ENCODE measurements around the gene OAS1.

Gene OAS1

DNA sequence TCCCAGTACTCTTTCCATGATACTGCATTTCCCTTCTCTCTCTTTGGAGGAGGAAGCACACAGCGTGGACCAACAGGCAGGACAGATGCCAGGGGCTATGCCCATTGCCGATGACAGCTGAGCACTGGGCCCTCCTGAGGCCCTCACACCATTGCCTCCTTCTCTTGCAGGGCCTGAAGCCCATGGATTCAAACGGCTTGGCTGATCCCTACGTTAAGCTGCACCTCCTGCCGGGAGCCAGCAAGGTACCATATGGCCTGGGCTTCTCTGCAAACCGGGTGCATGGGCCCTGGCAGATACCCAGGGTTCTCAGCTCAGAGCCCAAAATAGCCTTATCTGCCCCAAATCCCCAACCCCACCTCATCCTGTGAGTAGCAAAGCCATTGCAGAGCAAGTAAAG is 25.2 kb upstream of the OAS1 start:
- no peak for TF ChIP-seq CTCF (conservative IDR thresholded peaks at IDR 0.05)
- H3K27ac ChIP-seq: no peak overlapping the region

DNA sequence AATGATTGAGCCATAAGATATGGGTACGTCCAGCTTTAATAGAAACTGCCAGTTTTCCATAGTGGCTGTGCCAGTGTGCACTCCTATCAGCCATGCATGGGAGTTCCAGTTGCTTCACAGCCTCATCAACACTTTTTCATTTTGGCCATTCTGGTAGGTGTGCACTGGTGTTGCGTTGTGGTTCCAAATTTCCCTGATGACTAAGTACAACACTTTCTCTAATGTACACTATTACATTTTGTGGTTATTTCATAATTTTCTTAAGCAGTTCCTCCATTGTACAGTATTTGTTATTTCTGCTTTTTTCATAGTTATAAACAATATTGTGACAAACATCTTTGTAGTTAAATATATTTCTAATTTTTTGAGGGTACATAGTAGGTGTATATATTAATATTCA is 21.5 kb upstream of the OAS1 start:
- H3K27ac ChIP-seq: no peak overlapping the region
- TF ChIP-seq CTCF (conservative IDR thresholded peaks at IDR 0.05): no peak

DNA sequence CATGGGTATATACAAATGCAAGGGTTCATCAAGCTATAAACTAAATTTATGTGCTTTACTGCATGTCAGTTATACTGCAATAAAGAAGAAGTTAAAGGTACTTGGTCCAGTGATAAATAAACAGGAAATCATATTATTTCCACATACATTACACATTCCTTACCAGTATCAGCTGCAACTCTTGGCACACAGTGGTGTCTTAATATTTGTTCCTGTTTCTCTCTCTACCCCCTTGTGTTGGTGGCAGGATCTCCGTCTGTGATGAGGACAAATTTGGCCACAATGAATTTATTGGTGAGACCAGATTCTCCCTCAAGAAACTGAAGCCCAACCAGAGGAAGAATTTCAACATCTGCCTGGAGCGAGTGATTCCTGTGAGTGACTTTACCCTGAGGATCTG is 19.2 kb upstream of the OAS1 start:
- no peak overlapping the region for H3K27ac ChIP-seq
- TF ChIP-seq CTCF (conservative IDR thresholded peaks at IDR 0.05): no peak

DNA sequence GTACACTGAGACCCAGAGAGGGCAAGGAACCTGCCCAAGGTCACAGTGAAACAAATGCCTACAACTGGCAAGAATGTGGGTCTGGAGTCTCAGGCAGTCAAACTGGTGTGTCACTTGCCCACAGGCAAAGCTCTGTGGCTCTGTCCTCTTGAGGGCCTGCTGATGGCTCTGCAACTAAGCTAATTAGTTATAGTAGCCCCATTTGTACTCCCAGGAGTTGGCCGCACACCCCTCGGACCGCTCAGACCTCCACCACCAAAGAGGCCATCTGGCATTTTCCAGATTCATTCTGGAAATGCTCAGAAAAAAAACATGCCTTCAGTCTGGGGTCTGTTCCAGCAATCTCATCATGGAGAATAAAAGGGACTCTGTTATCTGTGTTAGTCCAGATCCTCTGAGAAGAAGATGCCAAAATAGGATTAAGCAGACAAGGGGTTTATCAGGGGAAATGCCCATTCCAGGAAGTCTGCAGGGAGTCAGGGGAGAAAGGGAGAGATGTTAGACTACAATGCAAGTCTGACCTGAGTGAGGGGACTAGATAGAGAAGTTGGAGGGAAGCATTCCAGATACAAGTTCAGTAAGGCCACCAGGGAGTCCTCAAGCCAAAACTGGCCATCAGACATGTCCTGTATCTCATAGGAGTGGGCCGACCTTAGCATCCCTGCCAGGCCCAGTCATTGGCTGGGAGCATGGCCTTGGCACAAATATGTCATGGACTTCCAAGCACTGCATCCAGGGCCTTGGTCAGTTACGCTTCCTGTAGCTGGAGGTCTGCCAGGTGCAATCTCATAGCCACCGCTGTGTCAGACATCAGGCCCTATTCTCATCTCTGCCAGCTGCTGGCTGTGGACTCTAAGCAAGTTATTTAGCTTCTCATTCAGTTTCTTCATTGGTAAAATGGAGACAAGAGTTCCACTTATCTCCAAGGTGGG is 15.4 kb upstream of the OAS1 start:
- H3K27ac ChIP-seq: no peak overlapping the region
- TF ChIP-seq CTCF (conservative IDR thresholded peaks at IDR 0.05): no peak

GRCh38 chr12:112892856-112893255 is 13.9 kb upstream of the OAS1 start:
- H3K27ac ChIP-seq: no peak overlapping the region

GRCh38 chr12:112894128-112894527 is 12.6 kb upstream of the OAS1 start:
- H3K27ac ChIP-seq: no peak overlapping the region
- TF ChIP-seq CTCF (conservative IDR thresholded peaks at IDR 0.05): no peak

More at GRCh38 chr12:112892856-112893255, 13.9 kb upstream of the OAS1 start:
- no peak for TF ChIP-seq CTCF (conservative IDR thresholded peaks at IDR 0.05)

- no peak for TF ChIP-seq CTCF (conservative IDR thresholded peaks at IDR 0.05)
- H3K27ac ChIP-seq: no peak overlapping the region
Measured at GRCh38 chr12:112898380-112898779, 8.4 kb upstream of the OAS1 start.

Data from VCaP (cell line).